H1 (cell line): ENCODE measurements around the gene NOC2L.

Experiments used
- BACH1 ChIP-seq: IDR thresholded peaks from 2 replicates; pipeline ENCODE4 v1.6.1; 2012; ENCODE audit warnings: low read length, improper control_type of control experiment
- BRCA1 ChIP-seq: IDR thresholded peaks from 2 replicates; pipeline ENCODE4 v1.6.1; 2012; ENCODE audit warnings: low read depth, low read length, improper control_type of control experiment
- CBX8 ChIP-seq: fragments of 300-800, 300-1000 bp; sonication (generic); IDR thresholded peaks from 2 replicates; pipeline ENCODE4 v1.7.1; 2016; ENCODE audit warnings: low read depth, low read length, borderline replicate concordance
- CEBPB ChIP-seq: IDR thresholded peaks from 2 replicates; pipeline ENCODE4 v1.6.1; 2012; ENCODE audit warnings: low read depth, low read length
- EP300 ChIP-seq, 2 experiments: IDR thresholded peaks; 1 replicate in 1 of 2; 2 replicates in 1 of 2; pipeline ENCODE4 v1.6.1; 2011 to 2012; ENCODE audit warnings: low read depth in 2 of 2, low read length in 2 of 2, mild to moderate bottlenecking in 2 of 2, borderline replicate concordance in 1 of 2, inconsistent platforms in 1 of 2, moderate library complexity in 1 of 2
- POLR2A ChIP-seq, 2 experiments: IDR thresholded peaks; 1 replicate in 1 of 2; 2 replicates in 1 of 2; pipeline ENCODE4 v1.6.1; 2011; ENCODE audit warnings: low read depth in 2 of 2, low read length in 2 of 2, mild to moderate bottlenecking in 2 of 2; ENCODE audit errors: control extremely low read depth in 1 of 2
- POLR2AphosphoS5 ChIP-seq: IDR thresholded peaks from 2 replicates; pipeline ENCODE4 v1.6.1; 2011; ENCODE audit warnings: low read depth, low read length
- RAD21 ChIP-seq, 2 experiments: IDR thresholded peaks in 1 of 2; conservative IDR thresholded peaks in 1 of 2; 2 replicates each; pipeline ENCODE4 v1.6.1; 2011; ENCODE audit warnings: low read depth in 2 of 2, low read length in 2 of 2, improper control_type of control experiment in 1 of 2, inconsistent platforms in 1 of 2, mild to moderate bottlenecking in 1 of 2, moderate library complexity in 1 of 2
- RFX5 ChIP-seq: IDR thresholded peaks from 2 replicates; pipeline ENCODE4 v1.6.1; 2011; ENCODE audit warnings: low read depth, low read length, improper control_type of control experiment, borderline replicate concordance
- SIN3A ChIP-seq, 2 experiments: IDR thresholded peaks in 1 of 2; conservative IDR thresholded peaks in 1 of 2; 2 replicates each; pipeline ENCODE4 v1.6.1; 2011 to 2012; ENCODE audit warnings: low read length in 2 of 2, improper control_type of control experiment in 1 of 2, low read depth in 1 of 2, mild to moderate bottlenecking in 1 of 2
- SP4 ChIP-seq: IDR thresholded peaks from 2 replicates; pipeline ENCODE4 v1.6.1; 2012; ENCODE audit warnings: low read length, inconsistent platforms
- TF ChIP-seq, protein P1 (sequence below), 3 experiments: IDR thresholded peaks; 1 replicate in 2 of 3; 2 replicates in 1 of 3; pipeline versions ENCODE4 v1.5.1 to v1.6.1; 2011; ENCODE audit warnings: low read length in 3 of 3, mild to moderate bottlenecking in 3 of 3, inconsistent platforms in 2 of 3, low read depth in 1 of 3, moderate library complexity in 1 of 3; ENCODE audit not compliant: insufficient read depth in 1 of 3; ENCODE audit errors: control extremely low read depth in 1 of 3

DNA sequence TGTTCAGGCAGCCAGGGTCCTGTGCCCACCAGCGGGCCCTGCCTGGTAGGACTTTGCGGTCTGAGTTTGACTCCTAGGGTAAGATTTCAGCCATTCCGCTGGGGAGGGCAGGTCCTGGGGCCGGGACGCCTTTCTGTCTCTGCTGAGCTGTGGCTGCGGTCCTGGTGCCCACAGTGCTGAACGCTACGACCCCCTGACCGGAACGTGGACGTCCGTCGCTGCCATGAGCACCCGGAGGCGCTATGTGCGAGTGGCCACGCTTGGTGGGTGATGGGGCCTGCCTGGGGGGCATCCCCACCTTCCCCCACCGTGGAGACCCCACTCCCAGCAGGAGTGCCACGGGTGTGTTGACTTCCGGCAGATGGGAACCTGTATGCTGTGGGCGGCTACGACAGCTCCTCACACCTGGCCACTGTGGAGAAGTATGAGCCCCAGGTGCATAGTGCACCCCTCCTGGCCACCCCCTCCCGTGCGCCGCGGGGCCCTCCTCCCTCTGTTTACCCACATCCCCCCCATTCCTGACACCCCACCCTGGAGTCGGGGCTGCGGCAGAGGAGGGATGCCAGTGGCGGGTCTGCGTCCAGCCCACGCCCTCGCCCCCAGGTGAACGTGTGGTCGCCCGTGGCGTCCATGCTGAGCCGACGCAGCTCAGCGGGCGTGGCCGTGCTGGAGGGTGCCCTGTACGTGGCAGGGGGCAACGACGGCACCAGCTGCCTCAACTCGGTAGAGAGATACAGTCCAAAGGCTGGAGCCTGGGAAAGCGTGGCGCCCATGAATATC lies 4.9 kb upstream of the NOC2L start:
- no peak for TF ChIP-seq SIN3A (conservative IDR thresholded peaks at IDR 0.05 in 1 of 2, IDR thresholded peaks at IDR 0.05 in 1 of 2; ENCODE audit: low read depth in 1 of 2, low read length in 2 of 2)
- TF ChIP-seq, protein P1, sequence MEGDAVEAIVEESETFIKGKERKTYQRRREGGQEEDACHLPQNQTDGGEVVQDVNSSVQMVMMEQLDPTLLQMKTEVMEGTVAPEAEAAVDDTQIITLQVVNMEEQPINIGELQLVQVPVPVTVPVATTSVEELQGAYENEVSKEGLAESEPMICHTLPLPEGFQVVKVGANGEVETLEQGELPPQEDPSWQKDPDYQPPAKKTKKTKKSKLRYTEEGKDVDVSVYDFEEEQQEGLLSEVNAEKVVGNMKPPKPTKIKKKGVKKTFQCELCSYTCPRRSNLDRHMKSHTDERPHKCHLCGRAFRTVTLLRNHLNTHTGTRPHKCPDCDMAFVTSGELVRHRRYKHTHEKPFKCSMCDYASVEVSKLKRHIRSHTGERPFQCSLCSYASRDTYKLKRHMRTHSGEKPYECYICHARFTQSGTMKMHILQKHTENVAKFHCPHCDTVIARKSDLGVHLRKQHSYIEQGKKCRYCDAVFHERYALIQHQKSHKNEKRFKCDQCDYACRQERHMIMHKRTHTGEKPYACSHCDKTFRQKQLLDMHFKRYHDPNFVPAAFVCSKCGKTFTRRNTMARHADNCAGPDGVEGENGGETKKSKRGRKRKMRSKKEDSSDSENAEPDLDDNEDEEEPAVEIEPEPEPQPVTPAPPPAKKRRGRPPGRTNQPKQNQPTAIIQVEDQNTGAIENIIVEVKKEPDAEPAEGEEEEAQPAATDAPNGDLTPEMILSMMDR (IDR thresholded peaks at IDR 0.05; ENCODE audit: control extremely low read depth in 1 of 3, insufficient read depth in 1 of 3, low read depth in 1 of 3, low read length in 3 of 3): no peak
- no peak for TF ChIP-seq CEBPB
- TF ChIP-seq POLR2A (IDR thresholded peaks at IDR 0.05; ENCODE audit: control extremely low read depth in 1 of 2, low read depth in 2 of 2, low read length in 2 of 2): no peak
- TF ChIP-seq EP300 (IDR thresholded peaks at IDR 0.05; ENCODE audit: borderline replicate concordance in 1 of 2, low read depth in 2 of 2, low read length in 2 of 2): no peak
- TF ChIP-seq RFX5: no peak
- TF ChIP-seq RAD21 (IDR thresholded peaks at IDR 0.05 in 1 of 2, conservative IDR thresholded peaks at IDR 0.05 in 1 of 2; ENCODE audit: low read depth in 2 of 2, low read length in 2 of 2): no peak
- TF ChIP-seq BRCA1: no peak
- TF ChIP-seq BACH1: no peak
- no peak for TF ChIP-seq POLR2AphosphoS5
- TF ChIP-seq SP4: no peak
- no peak for TF ChIP-seq CBX8
